IPS-11a (cell line): Measurements from ENCODE around the gene CNTN5.

Experiments
- H3K4me3 ChIP-seq: one replicate; pipeline ENCODE4 v1.5.1; 2013; ENCODE audit warnings: low read depth, low read length, control low read depth

Gene CNTN5

DNA sequence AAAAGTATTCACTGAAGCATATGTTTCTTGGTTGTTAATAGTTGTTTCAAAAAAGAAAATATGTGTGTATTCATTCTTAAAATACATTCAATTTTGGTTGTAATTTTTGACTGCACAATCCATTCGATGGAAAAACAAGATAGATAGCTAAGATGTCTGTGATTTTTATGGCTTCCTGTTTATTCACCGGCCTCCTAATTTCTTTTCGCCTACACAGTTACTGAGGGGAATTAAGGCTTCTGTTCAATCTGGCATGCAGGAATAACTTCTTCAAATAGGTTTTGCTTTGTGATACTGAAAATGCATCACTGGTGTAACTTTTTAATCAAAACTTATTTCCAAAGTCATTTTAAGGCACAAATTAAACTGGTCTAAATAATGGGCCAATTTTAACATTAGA is 1375.5 kb downstream of the CNTN5 start:
- H3K4me3 ChIP-seq = no peak overlapping the region

GRCh38 chr11:100397401-100397800 is 1376.7 kb downstream of the CNTN5 start:
- H3K4me3 ChIP-seq = no peak overlapping the region

DNA sequence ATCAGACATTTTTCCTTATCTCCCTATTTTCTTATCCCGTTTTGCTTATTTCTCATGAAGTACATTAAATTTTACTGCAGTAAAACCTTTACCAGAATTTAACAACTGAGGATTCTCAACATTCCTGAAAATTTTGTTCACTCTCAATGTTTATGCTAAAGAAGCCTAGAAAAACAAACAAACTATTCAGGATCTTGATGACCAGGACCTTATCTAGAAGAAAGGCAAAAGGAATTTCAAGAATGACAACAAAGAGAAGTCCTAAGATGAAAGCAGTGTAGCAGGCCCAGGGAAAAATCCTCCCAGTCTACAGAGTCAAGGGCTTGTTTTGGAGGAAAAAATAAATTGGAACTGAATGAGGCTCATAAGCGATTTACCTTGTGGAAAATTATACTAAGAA is 1383.1 kb downstream of the CNTN5 start:
- H3K4me3 ChIP-seq = no peak overlapping the region

- no peak overlapping the region for H3K4me3 ChIP-seq
These were observed 1384.2 kb downstream of the CNTN5 start for GRCh38 chr11:100404907-100405306.
